Measurements from ENCODE around the gene USP53. TPM values are rescaled to one million over a fixed set of nuclear protein-coding genes. Genes with fewer than 3 reads are reported as not detected.

The USP53 gene
- polyA plus RNA-seq, 1 of the 3 experiments (the other 2 are of a cell fraction), result 8.1 TPM

- H3K4me1 ChIP-seq (ENCODE audit: control insufficient read depth in 1 of 2, insufficient read depth in 2 of 2, low read depth in 1 of 2, low read length in 1 of 2), result peaks cover 8 to 24% of the 10 kb centered on the region in 2 experiments
- CTCF ChIA-PET, result no interaction called here
- peak overlapping the region; percentile 87; the same call in 1 of the 2 replicates for H3K4me2 ChIP-seq
Observed at GRCh38 chr4:119210775-119211174, 1.7 kb upstream of the USP53 start.

More at GRCh38 chr4:119210775-119211174, 1.7 kb upstream of the USP53 start:
- DNase-seq, result no peak
- Histone ChIP-seq H3F3A (replicated peaks; ENCODE audit: insufficient read depth) (peaks cover 36% of the 10 kb centered on the region), H3K27me3 (ENCODE audit: insufficient read depth) (no peaks in the 10 kb centered on the region), H3K4me3 (ENCODE audit: low read depth in 2 of 2, low read length in 1 of 2) (no peak overlapping the region), H4K20me1 (ENCODE audit: insufficient read depth) (no peaks in the 10 kb centered on the region), H3K27ac (ENCODE audit: low read depth in 2 of 2, low read length in 1 of 2) (peak overlapping the region in 1 of 2 experiments; percentile 94; a peak in 2 of 4 replicates), H2AFZ (ENCODE audit: low read depth) (peak overlapping the region; percentile 54; the same call in 1 of the 2 replicates), H3K36me3 (replicated peaks in 1 of 2; ENCODE audit: control insufficient read depth in 1 of 2, insufficient read depth in 2 of 2, low read length in 1 of 2) (peaks cover 0 to 3% of the 10 kb centered on the region in 2 experiments), H3K9me3 (no peaks in the 10 kb centered on the region), H3K9me2 (no peaks in the 10 kb centered on the region), H3K79me2 (ENCODE audit: insufficient read depth) (peaks cover 30% of the 10 kb centered on the region), H3K9ac (no peak overlapping the region)
- POLR2A ChIA-PET, result no interaction called here
- 84% methylated on average over 4 of the region's 4 CpGs for WGBS (ENCODE audit: low lambda C conversion rate)
- TF ChIP-seq RFX5 (IDR thresholded peaks at IDR 0.05; ENCODE audit: low read length), result no peak
- no peak for TF ChIP-seq NRF1 (IDR thresholded peaks at IDR 0.05; ENCODE audit: low read depth, low read length)
- TF ChIP-seq TAF1 (IDR thresholded peaks at IDR 0.05; ENCODE audit: borderline replicate concordance, low read depth, low read length), result no peak
- TF ChIP-seq GABPA (IDR thresholded peaks at IDR 0.05; ENCODE audit: low read depth), result no peak
- no peak for TF ChIP-seq MAX (IDR thresholded peaks at IDR 0.05; ENCODE audit: low read depth)
- TF ChIP-seq FOXM1 (IDR thresholded peaks at IDR 0.05; ENCODE audit: low read depth), result no peak
- no peak for TF ChIP-seq ELF1 (IDR thresholded peaks at IDR 0.05)
- no peak for TF ChIP-seq RCOR1 (IDR thresholded peaks at IDR 0.05; ENCODE audit: low read length)
- no peak for TF ChIP-seq PBX3 (IDR thresholded peaks at IDR 0.05)
- no peak for TF ChIP-seq TEAD4 (IDR thresholded peaks at IDR 0.05; ENCODE audit: borderline replicate concordance, insufficient read depth)
- no peak for TF ChIP-seq REST (IDR thresholded peaks at IDR 0.05; ENCODE audit: low read depth, low read length)
- TF ChIP-seq ZBTB33 (IDR thresholded peaks at IDR 0.05; ENCODE audit: borderline replicate concordance, low read depth), result no peak
- no peak for TF ChIP-seq CTCF (IDR thresholded peaks at IDR 0.05)

Measured in SK-N-SH (cell line).